CD4-positive, CD25-positive, alpha-beta regulatory T cell (primary cell): Measurements from ENCODE around the gene MON1A. TPM values are rescaled to one million over a fixed set of nuclear protein-coding genes. Genes with fewer than 3 reads are reported as not detected.

Experiments used
- ATAC-seq, 2 donors: fragments of 150-1000 bp; cut with Tn5 transposase; one replicate each; pipeline ENCODE4 v1.10.0; 2021; ENCODE audit warnings: low read depth in 2 of 2, moderate number of reproducible peaks in 2 of 2, moderate library complexity in 1 of 2
- DNase-seq, 3 donors: peaks; one replicate each; pipeline versions ENCODE4 v3.0.0 to v3.0.0-alpha.2; 2012 to 2022; ENCODE audit warnings: mixed read lengths in 1 of 3
- H3K27ac ChIP-seq: one replicate; pipeline ENCODE4 v1.7.0; 2013; ENCODE audit warnings: mild to moderate bottlenecking, low read length; ENCODE audit not compliant: insufficient read depth, poor library complexity, severe bottlenecking
- H3K27me3 ChIP-seq: one replicate; pipeline ENCODE4 v1.7.0; 2013; ENCODE audit warnings: low read length; ENCODE audit not compliant: control insufficient read depth, insufficient read depth
- H3K36me3 ChIP-seq: one replicate; pipeline ENCODE4 v1.7.0; 2013; ENCODE audit warnings: mild to moderate bottlenecking, low read length, moderate library complexity; ENCODE audit not compliant: control insufficient read depth, insufficient read depth
- H3K4me1 ChIP-seq: 2 replicates; pipeline ENCODE4 v1.7.0; 2013; ENCODE audit warnings: mild to moderate bottlenecking, low read length; ENCODE audit not compliant: insufficient read depth, control insufficient read depth, poor library complexity, severe bottlenecking
- H3K4me3 ChIP-seq: one replicate; pipeline ENCODE4 v1.7.0; 2013; ENCODE audit warnings: low read depth, mild to moderate bottlenecking, low read length, moderate library complexity
- H3K9me3 ChIP-seq, 2 experiments: 1 replicate in 1 of 2; 2 replicates in 1 of 2; pipeline ENCODE4 v1.7.0; 2013; ENCODE audit warnings: low read length in 2 of 2, mild to moderate bottlenecking in 1 of 2, moderate library complexity in 1 of 2; ENCODE audit not compliant: control insufficient read depth in 2 of 2
- H3K27ac Mint-ChIP-seq, 3 donors: one replicate each; pipeline ENCODE4 v1.8.0; 2020 to 2022; ENCODE audit warnings: mild to moderate bottlenecking in 3 of 3, mixed read lengths in 3 of 3, moderate library complexity in 2 of 3
- H3K27me3 Mint-ChIP-seq: one replicate; pipeline ENCODE4 v1.8.0; 2022; ENCODE audit warnings: mild to moderate bottlenecking, mixed read lengths
- H3K36me3 Mint-ChIP-seq: one replicate; pipeline ENCODE4 v1.8.0; 2020; ENCODE audit warnings: mixed read lengths
- H3K4me1 Mint-ChIP-seq, 4 donors: one replicate each; pipeline ENCODE4 v1.8.0; 2020 to 2022; ENCODE audit warnings: mixed read lengths in 4 of 4, mild to moderate bottlenecking in 1 of 4
- H3K4me3 Mint-ChIP-seq, 4 donors: one replicate each; pipeline ENCODE4 v1.8.0; 2020 to 2022; ENCODE audit warnings: mild to moderate bottlenecking in 4 of 4, mixed read lengths in 4 of 4, moderate library complexity in 3 of 4
- H3K9me3 Mint-ChIP-seq, 7 donors: one replicate each; pipeline ENCODE4 v1.8.0; 2020 to 2022; ENCODE audit warnings: mixed read lengths in 7 of 7, mild to moderate bottlenecking in 3 of 7, moderate library complexity in 2 of 7
- polyA plus RNA-seq, 4 donors: library from polyadenylated mRNA; unstranded; fragments of 300-500 nt; fragmentation: Illumina TruSeq; gene quantifications; one replicate each; pipeline ENCODE4 v1.2.3, GENCODE V29; 2021
- total RNA-seq: library from RNA; stranded (reverse); gene quantifications from one replicate; pipeline ENCODE4 v1.2.3, GENCODE V29; 2022

Gene MON1A
- total and polyA plus RNA-seq, 5 donors from 2014 or later, result 4.7 to 20.1 (median 19.2) TPM

DNA sequence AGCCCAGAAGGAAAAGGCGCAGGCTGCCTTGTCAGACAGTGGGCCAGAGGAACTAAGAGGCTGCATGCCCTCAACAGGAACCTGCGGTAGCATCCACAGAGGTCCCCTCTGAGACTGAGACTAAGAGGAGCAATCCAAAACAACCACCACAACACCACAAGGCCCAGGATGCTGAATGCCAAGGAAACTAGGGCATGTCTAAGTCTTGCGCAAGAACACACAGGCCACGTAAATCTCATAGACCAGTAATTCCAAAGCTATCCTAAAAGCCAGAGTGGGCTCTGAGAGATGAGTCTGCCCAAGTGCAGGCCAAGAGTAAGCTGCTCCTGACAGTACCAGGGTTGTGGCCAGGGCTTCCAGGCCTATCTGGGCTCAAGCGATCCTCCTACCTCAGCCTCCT is 12.9 kb downstream of the MON1A start:
- ATAC-seq (no peak), DNase-seq (no peak)
- Mint-ChIP-seq H3K4me1 (peaks cover 0 to 6% (median 0%) of the 10 kb centered on the region in 4 donors), H3K27me3 (no peaks in the 10 kb centered on the region), H3K27ac (peak overlapping the region in 1 of 3 donors; percentile 66), H3K4me3 (no peak overlapping the region), H3K9me3 (no peaks in the 10 kb centered on the region), H3K36me3 (peaks cover 14% of the 10 kb centered on the region)
- H3K9me3 ChIP-seq, result no peaks in the 10 kb centered on the region
- no peak overlapping the region for H3K4me3 ChIP-seq
- peaks cover 14% of the 10 kb centered on the region for H3K36me3 ChIP-seq
- no peaks in the 10 kb centered on the region for H3K4me1 ChIP-seq
- no peaks in the 10 kb centered on the region for H3K27me3 ChIP-seq
- H3K27ac ChIP-seq, result no peak overlapping the region

DNA sequence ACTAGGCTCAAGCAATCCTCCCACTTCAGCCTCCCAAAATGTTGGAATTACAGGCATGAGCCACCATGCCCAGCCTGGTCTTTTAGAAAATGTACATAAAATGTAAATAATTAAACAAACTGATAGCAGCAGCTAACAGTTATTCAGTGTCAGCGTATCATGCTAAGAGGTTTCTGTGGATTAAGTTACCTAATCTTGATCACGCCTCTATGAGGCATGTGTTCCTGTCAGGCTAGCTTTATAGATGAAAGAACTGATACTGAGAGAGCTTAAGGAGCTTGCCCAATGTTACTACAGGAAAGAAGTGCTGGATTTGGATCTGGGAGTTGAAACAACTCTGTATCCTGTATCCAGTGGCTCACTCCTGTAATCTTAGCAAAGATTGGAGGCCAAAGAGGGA is 14.7 kb downstream of the MON1A start:
- Mint-ChIP-seq H3K4me3 (no peak overlapping the region), H3K9me3 (no peaks in the 10 kb centered on the region), H3K4me1 (peaks cover 0 to 9% (median 0%) of the 10 kb centered on the region in 4 donors), H3K36me3 (peaks cover 26% of the 10 kb centered on the region), H3K27me3 (no peaks in the 10 kb centered on the region), H3K27ac (peak overlapping the region in 1 of 3 donors; percentile 20)
- Histone ChIP-seq H3K9me3 (no peaks in the 10 kb centered on the region), H3K27me3 (no peaks in the 10 kb centered on the region), H3K27ac (no peak overlapping the region), H3K36me3 (peaks cover 23% of the 10 kb centered on the region), H3K4me1 (no peaks in the 10 kb centered on the region), H3K4me3 (no peak overlapping the region)
- no peak for ATAC-seq
- no peak for DNase-seq

DNA sequence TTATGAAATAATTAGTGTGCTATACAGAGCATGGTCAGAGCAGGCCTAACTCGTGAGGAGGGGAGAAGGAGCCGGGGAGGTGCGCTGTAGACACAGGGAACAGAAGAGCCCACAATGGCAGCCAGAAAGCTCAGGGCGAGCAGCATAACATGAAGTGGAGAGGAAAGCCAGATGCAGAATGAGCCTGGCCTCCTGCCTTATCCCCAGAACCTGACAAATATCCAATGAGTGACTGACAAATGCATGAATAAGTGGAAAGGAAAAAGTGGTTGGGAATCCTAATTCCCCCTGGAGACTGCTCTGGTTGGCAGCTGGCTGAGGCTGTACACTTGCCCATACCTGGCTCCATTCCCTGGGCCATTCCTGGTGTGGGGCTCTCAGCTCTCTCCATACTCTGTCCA is 16.7 kb downstream of the MON1A start:
- ATAC-seq, result no peak
- no peaks in the 10 kb centered on the region for H3K27me3 Mint-ChIP-seq
- H3K27ac Mint-ChIP-seq, result peak overlapping the region in 1 of 3 donors; percentile 61

DNA sequence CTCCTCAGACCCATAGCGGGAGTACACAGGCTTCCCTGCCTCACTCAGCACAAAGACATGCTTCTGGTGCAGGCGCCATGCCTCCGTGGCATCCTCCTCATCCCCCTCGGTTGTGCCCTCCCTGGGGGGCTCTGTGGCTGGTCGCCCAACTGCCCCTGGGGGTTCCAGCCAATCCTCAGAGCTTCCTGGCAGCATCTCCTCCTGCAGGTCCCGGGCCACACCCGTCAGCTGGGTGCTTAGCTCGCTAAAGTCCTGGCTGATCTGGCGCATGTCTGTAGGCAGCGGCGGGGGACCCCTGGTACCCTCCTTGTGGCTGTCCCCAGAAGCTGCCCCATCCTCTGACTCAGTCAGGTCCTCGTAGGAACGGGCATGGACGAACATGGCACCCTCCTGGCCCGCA is 18.0 kb downstream of the MON1A start:
- Mint-ChIP-seq H3K27me3 (no peaks in the 10 kb centered on the region), H3K4me1 (peaks cover under 1 to 14% (median 4%) of the 10 kb centered on the region in 4 donors), H3K4me3 (no peak overlapping the region), H3K9me3 (no peaks in the 10 kb centered on the region), H3K36me3 (peaks cover 27% of the 10 kb centered on the region), H3K27ac (peak overlapping the region in 1 of 3 donors; percentile 61)
- no peaks in the 10 kb centered on the region for H3K27me3 ChIP-seq
- DNase-seq (no peak), ATAC-seq (no peak)
- peaks cover 1% of the 10 kb centered on the region for H3K4me1 ChIP-seq
- no peak overlapping the region for H3K27ac ChIP-seq
- peaks cover 31% of the 10 kb centered on the region for H3K36me3 ChIP-seq
- no peak overlapping the region for H3K4me3 ChIP-seq
- H3K9me3 ChIP-seq, result no peaks in the 10 kb centered on the region

More for the DNA sequence above, 16.7 kb downstream of the MON1A start:
- Histone ChIP-seq H3K27ac (no peak overlapping the region), H3K4me1 (no peaks in the 10 kb centered on the region), H3K27me3 (no peaks in the 10 kb centered on the region), H3K9me3 (no peaks in the 10 kb centered on the region), H3K36me3 (peaks cover 31% of the 10 kb centered on the region), H3K4me3 (no peak overlapping the region)
- peaks cover 0 to 9% (median 0%) of the 10 kb centered on the region in 4 donors for H3K4me1 Mint-ChIP-seq
- no peak for DNase-seq
- H3K36me3 Mint-ChIP-seq, result peaks cover 27% of the 10 kb centered on the region
- H3K4me3 Mint-ChIP-seq, result no peak overlapping the region
- H3K9me3 Mint-ChIP-seq, result no peaks in the 10 kb centered on the region

DNA sequence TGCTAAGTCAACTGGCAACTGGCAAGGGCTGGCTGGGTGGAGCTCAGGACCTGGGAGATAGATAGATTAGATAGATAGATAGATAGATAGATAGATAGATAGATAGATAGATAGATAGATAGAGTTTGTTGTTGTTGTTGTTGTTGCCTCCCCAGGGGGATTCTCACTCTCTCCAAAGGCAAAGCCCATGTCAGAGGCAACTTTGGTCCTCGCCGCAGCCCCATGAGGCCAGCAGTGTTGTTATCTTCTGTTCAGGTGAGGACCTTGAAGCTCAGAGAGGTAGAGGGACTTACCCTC is 18.5 kb downstream of the MON1A start:
- no peak for DNase-seq
- Mint-ChIP-seq H3K36me3 (peaks cover 27% of the 10 kb centered on the region), H3K4me3 (peak overlapping the region in 1 of 4 donors; percentile 69), H3K27me3 (no peaks in the 10 kb centered on the region), H3K27ac (no peak overlapping the region), H3K9me3 (no peaks in the 10 kb centered on the region), H3K4me1 (peaks cover 5 to 16% (median 9%) of the 10 kb centered on the region in 4 donors)
- Histone ChIP-seq H3K27ac (no peak overlapping the region), H3K27me3 (no peaks in the 10 kb centered on the region), H3K36me3 (peaks cover 31% of the 10 kb centered on the region), H3K9me3 (no peaks in the 10 kb centered on the region), H3K4me1 (peaks cover 7% of the 10 kb centered on the region), H3K4me3 (no peak overlapping the region)
- ATAC-seq, result no peak

DNA sequence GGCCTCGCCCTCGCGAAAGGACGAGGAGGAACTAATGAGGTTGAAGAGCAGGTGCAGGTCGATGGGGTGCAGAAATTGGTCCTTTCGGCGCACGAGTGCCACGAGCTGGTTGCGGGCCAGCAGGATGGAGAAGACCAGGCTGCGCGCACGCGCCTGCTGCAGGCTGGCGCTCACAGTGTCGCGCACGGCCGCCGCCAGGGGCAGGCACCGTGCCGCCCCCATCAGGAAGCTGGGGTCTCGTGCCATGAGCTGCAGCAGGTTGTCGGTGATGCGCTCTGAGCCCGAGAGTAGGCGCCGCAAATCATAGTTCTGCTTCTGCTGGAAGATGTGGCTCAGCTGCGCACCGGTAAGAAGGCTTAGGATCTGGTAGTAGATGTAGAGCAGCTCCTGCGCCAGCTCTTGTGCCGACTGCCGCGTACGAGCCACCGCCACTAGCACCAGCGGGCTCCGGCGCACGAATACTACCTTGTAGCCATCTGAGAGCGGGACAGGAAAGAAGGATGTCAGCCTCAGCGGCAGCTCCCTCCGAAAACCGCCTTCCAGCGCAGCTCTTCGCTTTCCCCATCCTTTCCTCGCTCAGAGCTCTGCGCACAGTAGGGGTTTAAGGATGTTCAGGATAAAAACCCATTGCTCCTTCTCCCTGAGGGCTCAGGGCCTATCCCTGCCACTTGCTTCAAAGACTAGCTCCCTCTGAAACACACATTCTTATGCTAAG is 19.0 kb downstream of the MON1A start:
- Histone ChIP-seq H3K27ac (no peak overlapping the region), H3K36me3 (peaks cover 31% of the 10 kb centered on the region), H3K4me1 (peaks cover 12% of the 10 kb centered on the region), H3K27me3 (no peaks in the 10 kb centered on the region), H3K4me3 (no peak overlapping the region), H3K9me3 (no peaks in the 10 kb centered on the region)
- Mint-ChIP-seq H3K27me3 (no peaks in the 10 kb centered on the region), H3K27ac (no peak overlapping the region), H3K4me3 (peak overlapping the region in 1 of 4 donors; percentile 69), H3K4me1 (peaks cover 9 to 20% (median 13%) of the 10 kb centered on the region in 4 donors), H3K36me3 (peaks cover 27% of the 10 kb centered on the region), H3K9me3 (no peaks in the 10 kb centered on the region)
- ATAC-seq (no peak), DNase-seq (no peak)

DNA sequence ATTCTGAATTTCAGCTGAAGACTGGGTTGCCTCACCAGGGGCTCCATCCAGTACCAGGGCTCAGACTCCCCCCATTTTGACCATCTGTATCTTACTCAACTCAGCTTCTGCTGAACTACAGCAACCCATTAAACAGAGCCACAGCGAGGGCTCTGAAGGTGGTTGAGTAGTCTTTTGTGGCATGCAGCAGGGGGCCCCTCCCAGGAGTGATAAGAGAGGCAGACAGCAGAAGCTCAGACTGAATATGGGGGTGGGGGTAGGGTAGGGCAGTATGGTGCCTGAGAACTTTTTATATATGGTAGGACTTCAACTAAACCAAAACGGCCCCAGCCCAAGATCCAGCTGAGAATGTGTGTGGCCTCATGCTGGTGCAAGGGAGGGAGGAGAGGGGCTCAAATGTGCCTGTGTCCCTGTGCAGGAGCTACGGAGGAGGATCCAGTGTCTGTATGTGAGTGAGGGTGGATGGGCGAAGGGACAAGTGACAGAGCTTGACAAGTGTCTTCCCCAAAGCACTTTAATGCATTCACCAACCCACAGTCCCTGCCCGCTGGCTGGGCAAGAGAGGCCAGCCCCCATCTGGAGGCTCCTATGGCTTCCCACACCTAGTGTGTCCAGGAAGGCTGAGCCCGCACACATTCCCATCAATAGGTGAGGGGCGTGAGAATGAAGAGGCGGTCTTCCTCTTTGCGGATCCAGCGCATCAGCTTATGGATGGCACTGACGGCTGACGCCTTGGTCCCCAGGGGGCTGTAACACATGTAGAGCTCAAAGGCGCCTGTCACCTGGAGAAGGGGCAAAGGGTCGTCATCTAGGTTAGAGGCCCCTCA is 21.0 kb downstream of the MON1A start:
- Mint-ChIP-seq H3K4me3 (no peak overlapping the region), H3K27me3 (no peaks in the 10 kb centered on the region), H3K9me3 (no peaks in the 10 kb centered on the region), H3K36me3 (peaks cover 27% of the 10 kb centered on the region), H3K4me1 (peaks cover 13 to 38% (median 19%) of the 10 kb centered on the region in 4 donors), H3K27ac (no peak overlapping the region)
- ATAC-seq, result no peak
- no peak overlapping the region for H3K4me3 ChIP-seq
- H3K4me1 ChIP-seq, result peaks cover 26% of the 10 kb centered on the region
- peaks cover 31% of the 10 kb centered on the region for H3K36me3 ChIP-seq
- H3K27ac ChIP-seq, result no peak overlapping the region
- H3K27me3 ChIP-seq, result no peaks in the 10 kb centered on the region
- H3K9me3 ChIP-seq, result no peaks in the 10 kb centered on the region
- no peak for DNase-seq
